22Rv1 (cell line): ENCODE measurements around the gene SRC.

Experiments used
- ZFX ChIP-seq: fragments of 450-650 bp; IDR thresholded peaks from 2 replicates; pipeline ENCODE4 v1.6.1; 2017; ENCODE audit warnings: antibody characterized with exemption, borderline replicate concordance
- TF ChIP-seq, protein P1 (sequence below): fragments of 450-650 bp; IDR thresholded peaks from 2 replicates; pipeline ENCODE4 v1.5.1; 2017; ENCODE audit warnings: mild to moderate bottlenecking

- TF ChIP-seq, protein P1, sequence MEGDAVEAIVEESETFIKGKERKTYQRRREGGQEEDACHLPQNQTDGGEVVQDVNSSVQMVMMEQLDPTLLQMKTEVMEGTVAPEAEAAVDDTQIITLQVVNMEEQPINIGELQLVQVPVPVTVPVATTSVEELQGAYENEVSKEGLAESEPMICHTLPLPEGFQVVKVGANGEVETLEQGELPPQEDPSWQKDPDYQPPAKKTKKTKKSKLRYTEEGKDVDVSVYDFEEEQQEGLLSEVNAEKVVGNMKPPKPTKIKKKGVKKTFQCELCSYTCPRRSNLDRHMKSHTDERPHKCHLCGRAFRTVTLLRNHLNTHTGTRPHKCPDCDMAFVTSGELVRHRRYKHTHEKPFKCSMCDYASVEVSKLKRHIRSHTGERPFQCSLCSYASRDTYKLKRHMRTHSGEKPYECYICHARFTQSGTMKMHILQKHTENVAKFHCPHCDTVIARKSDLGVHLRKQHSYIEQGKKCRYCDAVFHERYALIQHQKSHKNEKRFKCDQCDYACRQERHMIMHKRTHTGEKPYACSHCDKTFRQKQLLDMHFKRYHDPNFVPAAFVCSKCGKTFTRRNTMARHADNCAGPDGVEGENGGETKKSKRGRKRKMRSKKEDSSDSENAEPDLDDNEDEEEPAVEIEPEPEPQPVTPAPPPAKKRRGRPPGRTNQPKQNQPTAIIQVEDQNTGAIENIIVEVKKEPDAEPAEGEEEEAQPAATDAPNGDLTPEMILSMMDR = no peak
- no peak for TF ChIP-seq ZFX
These were observed 37.6 kb upstream of the SRC start for GRCh38 chr20:37308086-37309050.
